ENCODE measurements around the gene RNF212B. TPM values are rescaled to one million over a fixed set of nuclear protein-coding genes. Genes with fewer than 3 reads are reported as not detected.

RNF212B gene
- polyA plus RNA-seq, 1 donor = 2.3 TPM

DNA sequence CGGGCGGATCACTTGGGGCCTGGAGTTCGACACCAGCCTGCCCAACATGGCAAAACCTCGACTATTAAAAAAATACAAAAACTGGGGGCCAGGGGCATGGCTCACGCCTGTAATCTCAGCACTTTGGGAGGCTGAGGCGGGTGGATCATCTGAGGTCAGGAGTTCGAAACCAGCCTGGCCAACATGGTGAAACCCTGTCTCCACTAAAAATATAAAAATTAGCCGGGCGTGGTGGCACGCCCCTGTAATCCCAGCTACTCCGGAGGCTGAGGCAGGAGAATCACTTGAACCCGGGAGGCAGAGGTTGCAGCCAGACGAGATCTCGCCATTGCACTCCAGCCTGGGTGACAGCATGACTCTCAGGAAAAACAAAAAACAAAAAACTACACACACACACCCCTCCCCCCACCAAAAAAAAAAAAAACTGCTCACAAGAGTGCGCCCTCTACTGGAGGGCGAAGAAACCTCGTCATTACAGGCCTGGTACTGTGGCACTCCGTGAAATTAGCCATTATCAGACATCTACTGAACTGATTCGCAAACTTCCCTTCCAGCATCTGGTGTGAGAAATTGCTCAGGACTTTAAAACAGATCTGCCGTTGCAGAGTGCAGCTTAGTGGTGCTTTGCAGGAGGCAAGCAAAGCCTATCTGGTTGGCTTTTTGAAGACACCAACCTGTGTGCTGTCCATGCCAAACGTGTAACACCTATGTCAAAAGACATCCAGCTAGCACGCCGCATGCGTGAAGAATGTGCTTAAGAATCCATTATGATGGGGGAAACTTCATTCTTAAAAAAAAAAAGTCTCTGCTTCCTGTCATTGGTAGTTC, 57.2 kb downstream of the RNF212B start:
- DNase-seq = peak; percentile 37

DNA sequence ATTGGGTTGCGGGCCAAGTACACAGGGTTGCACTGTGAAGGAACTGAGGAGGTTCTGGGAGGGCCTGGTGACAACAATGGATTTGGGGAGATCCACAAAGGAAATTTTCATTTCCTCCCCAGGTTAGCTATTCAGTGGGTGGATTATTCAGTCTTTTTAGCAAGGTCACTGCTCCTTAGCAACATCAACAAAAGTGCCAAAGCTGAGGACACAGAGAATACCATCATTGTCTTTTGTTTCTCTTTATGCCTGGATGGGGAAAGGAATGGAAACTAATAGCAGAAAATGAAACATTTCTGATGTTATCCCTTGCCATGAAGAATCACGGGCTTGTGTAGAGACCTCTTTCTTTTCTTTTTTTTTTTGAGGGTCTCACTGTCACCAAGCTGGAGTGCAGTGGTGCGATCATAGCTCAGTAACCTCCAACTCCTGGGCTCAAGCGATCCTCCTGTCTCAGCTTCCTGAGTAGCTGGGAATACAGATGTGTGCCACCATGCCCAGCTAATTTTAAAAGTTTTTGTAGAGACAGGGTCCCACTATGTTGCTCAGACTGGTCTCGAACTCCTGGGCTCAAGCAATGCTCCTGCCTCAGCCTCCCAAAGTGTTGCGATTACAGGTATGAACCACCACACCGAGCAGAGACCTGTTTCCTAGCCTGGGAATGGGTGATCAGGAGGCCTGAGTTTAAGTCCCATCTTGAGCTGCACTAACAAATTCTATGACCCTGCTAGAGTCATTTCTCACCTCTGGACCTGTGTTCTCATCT, 58.5 kb downstream of the RNF212B start:
- DNase-seq = no peak

- DNase-seq = no peak
These were observed 59.4 kb downstream of the RNF212B start for GRCh38 chr14:23297096-23297495.

DNA sequence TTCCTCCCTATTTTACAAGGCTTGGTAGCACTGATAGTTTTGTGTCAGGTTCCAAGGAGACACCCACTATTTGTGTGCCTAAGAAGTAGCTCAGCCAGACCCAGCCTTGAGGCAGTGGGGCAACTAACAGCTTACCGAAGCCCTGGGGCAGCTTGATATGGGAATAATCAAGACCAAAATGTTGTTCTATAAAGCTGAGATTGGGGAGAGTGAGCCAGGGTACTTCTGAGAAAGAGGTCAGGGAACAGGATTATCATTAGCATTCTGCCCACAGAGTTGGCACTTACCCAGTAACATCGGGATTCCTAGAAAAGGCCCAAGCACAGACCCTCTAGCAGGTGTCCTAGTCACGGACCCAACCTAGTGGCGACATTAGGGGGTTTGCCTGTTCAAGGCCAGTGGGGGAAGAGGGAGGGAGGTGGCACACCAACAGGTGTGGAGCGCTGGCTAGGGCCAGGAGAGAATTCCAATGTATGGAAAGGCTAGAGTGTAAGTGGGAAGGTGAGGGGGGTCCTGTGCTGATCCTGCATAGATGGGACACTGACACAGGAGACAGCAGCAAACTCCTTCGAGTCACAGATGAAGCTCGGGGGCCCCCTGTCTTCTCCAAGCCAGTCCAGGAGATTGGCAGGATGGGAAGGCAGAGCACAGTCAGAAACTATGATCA, 60.0 kb downstream of the RNF212B start:
- no peak for DNase-seq

DNA sequence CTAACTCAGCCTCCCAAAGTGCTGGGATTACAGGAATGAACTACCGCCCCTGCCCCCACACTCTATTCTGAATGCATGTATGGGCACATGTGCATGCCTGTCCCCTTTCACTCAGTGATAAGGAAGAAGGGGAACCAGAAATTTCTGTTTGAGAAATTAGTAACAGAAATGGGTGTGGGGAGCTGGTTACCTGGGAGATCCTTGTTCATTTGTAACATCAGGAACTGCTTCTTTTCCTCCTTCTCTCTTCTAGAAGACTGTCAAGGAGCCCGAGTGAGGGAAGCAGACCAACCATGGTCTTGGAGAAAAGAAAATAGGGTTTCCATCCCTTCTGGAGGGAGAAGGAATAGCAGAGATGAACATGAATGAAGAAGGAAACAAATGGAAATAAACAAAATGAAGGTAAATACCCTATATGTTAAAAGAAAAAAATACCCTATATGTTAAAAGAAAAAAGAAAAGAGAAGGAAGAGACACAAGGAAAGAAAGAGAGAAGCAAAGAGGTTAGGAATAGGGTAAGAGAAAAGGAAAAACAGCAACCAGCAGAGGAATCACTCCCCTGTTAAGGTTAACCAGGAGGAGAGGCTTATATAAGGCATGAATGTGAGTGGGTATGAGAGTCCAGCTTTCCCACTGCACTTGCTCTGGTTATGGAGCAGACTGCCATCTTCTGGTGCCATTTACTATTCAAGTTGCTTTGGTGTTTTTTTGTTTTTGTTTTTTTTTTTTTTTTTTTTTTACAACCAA, 61.6 kb downstream of the RNF212B start:
- DNase-seq = peak; percentile 40

GRCh38 chr14:23299986-23300686, 62.4 kb downstream of the RNF212B start:
- no peak for DNase-seq

GRCh38 chr14:23300687-23301223, 63.0 kb downstream of the RNF212B start:
- DNase-seq = no peak

- peak; percentile 98 for DNase-seq
These were observed 63.7 kb downstream of the RNF212B start for GRCh38 chr14:23301288-23301968.

GRCh38 chr14:23301969-23302289, 64.2 kb downstream of the RNF212B start:
- no peak for DNase-seq

DNA sequence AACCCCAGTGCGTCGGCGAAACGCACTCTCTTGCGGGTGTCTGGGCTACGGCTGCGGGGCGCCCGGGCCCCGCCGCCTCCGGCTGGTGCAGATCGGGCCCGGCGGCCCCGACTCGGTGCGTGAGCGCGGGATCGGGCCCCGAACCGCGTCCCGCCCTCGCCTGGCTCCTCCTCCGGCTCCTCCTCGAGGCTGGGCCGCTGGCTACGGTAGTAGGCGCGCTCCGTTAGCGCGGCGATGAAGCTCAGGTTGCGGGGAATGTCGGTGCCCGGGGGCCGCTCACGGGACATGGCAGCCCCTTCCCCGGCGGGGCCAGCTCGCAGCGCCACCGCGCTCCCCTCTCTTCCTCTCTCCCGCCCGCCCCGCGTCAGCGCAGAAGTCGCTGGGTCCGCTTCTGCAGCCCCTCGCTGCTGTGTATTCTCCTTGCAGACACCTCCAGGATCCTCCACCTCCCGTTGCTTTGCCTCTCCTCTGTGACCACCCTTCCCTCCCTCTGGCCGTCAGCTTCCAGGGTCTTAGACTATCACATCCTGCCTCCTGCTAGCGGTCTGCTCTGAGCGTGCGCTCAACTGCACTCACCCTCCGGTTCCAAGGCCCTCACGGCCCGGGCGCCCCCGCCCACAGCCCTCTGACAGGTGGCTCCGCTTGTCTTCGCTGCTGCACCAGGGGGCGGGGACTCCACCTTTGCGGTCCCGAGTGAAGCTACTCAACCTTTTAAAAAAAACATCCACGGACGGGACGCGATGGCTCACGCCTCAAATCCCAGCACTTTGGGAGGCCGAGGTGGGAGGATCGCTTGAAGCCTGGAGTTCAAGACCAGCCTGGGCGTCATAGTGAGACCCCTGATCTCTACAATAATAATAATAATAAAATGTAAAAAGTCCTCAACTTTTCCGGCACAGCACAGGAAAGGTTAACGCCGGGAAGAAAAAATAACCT, 64.8 kb downstream of the RNF212B start, which contains the start of gene PPP1R3E:
Gene PPP1R3E (minus strand): TSS at position 570 of the 936 bp plus-strand sequence. CDS start 283 bp downstream, at position 287.
- peak; percentile 46 for DNase-seq

DNA sequence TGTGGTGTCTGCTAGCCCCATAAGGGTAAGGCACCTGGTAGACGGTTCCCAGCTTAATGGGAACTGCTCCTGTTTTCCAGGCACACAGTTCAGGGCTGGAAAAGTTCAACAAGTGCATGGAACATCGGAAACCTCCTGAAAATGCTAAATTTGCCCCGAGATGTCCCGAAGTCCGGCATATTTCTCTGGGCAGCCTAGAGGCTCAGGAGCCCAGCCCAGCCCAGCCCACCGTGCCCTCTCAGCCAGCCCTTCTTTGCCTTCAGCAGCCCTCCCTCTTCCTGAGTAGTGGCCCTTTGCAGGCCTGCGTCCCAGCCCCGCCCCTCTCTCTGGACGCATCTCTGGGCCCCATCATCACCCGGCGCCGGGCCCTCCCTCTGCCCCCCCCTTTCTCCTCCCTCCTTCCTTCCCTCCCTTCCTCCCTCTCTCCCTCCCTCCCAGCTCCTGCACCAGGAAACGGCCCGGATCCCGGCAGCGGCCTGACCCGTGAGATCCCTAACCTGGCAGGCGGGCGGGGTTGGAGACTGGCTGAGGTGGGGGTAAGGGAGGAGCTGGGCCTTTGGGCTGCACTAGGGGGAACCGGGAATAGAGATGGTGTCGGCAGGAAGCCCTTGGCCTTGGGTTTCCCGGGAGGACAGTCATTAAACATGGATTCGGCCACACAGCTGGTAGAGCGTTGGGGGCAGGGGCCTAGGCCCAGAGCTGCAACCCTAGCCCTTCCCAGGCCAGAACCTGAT, 68.8 kb downstream of the RNF212B start, which contains the start of gene BCL2L2:
Gene BCL2L2 (plus strand): TSS at position 422 of the 734 bp plus-strand sequence. CDS start 935 bp downstream, outside the sequence.
- peak; percentile 93 for DNase-seq

DNA sequence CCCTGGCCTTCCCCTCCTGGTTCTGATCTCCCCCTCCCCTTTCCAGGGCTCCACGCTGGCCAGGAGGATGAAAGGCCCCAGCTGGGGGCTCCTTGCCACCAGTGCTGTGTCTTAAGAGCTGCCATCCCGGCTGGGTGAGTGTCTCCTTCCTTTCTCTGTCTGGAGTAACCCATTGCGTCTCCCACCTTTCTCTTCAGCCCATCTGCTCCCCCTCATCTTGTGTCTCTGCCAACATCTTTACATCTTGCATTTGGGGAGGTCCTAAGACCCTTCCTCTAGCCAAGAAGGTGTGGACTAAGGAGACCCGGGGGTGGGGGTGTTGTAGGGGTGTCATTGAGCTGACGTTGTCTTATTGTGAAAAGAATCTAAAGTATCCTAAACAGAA, 69.4 kb downstream of the RNF212B start:
- no peak for DNase-seq

- no peak for DNase-seq
These were observed 70.2 kb downstream of the RNF212B start for GRCh38 chr14:23307687-23308644.

DNA sequence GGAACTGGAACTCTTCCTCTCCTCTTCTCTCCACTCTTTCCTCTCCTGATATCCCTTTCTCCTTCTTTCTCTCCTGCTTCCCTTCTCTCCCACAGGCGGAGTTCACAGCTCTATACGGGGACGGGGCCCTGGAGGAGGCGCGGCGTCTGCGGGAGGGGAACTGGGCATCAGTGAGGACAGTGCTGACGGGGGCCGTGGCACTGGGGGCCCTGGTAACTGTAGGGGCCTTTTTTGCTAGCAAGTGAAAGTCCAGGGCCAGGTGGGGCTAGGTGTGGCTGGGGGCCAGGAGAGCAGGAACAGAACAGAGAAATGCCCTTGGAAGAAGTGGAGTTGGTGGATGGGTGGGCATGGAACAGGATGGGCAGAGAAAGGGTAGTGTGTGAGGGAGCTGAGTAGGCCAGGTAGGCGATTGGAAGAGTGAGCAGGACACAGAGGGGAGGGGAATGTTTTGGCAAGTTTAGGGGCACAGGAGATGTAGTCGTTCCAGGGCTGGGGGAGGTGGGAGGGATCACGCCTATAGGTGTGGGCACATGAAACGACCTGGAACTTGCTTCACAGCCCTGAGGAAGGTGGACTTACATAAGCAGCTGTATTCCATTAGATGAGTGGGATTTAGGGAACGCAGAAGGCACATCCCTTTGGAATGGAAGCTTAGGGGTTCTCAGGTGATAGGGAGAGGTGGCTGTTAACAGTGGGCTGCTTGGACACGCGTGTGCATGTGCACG, 71.1 kb downstream of the RNF212B start:
- no peak for DNase-seq

GRCh38 chr14:23310546-23310945, 72.8 kb downstream of the RNF212B start:
- DNase-seq = no peak

DNA sequence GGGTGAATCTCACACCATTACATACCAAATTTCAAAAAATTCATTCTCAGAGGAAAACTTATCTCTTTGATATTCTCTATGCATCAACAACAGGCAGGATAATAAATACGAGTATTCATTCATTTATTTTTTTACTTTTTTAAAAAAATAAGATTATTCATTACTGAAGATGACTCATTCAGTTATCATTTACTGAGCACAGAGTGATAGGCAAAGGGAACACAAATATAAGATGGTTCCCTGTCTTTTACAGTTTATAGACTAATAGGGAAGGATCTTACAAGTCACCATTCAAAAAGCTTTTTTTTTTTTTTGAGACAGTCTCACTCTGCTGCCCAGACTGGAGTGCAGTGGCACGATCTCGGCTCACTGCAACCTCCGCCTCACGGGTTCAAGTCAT, 78.6 kb downstream of the RNF212B start:
- no peak for DNase-seq
